HCEC 1CT (cell line): Measurements from ENCODE around the gene RSRC2.
"Not testable (repeated sequence)": the region's sequence is repeated elsewhere in the genome, so short reads cannot be mapped to it uniquely, and the experiment has no call there.

Experiments
- DNase-seq: peaks from one replicate; pipeline ENCODE4 v3.0.0-alpha.2; 2017

The RSRC2 gene

GRCh38 chr12:122516544-122517361 lies 10.0 kb downstream of the RSRC2 start:
- no peak for DNase-seq

- DNase-seq = no peak
Observed at GRCh38 chr12:122515275-122515674, 11.5 kb downstream of the RSRC2 start.

- no peak for DNase-seq
Observed at GRCh38 chr12:122513660-122514059, 13.1 kb downstream of the RSRC2 start.

- not testable (repeated sequence) for DNase-seq
Observed at GRCh38 chr12:122513028-122513427, 13.7 kb downstream of the RSRC2 start.

GRCh38 chr12:122508163-122508562 lies 18.6 kb downstream of the RSRC2 start:
- no peak for DNase-seq

- DNase-seq = no peak
Observed at GRCh38 chr12:122506393-122506938, 20.3 kb downstream of the RSRC2 start.

- no peak for DNase-seq
Observed at GRCh38 chr12:122505419-122506051, 21.2 kb downstream of the RSRC2 start.

GRCh38 chr12:122503783-122504590 lies 22.7 kb downstream of the RSRC2 start:
- DNase-seq = no peak

GRCh38 chr12:122503147-122503751 lies 23.5 kb downstream of the RSRC2 start:
- DNase-seq = no peak

GRCh38 chr12:122501489-122501989 lies 25.2 kb downstream of the RSRC2 start:
- DNase-seq = no peak

GRCh38 chr12:122500685-122501488 lies 25.8 kb downstream of the RSRC2 start, which contains the start of gene ZCCHC8:
Gene ZCCHC8, minus strand, starts transcription at chr12:122500932. Its CDS starts 92 bp downstream, at chr12:122500840.
- peak; percentile 99 for DNase-seq

GRCh38 chr12:122499991-122500684 lies 26.6 kb downstream of the RSRC2 start:
- DNase-seq = peak; percentile 40

- DNase-seq = no peak
Observed at GRCh38 chr12:122495258-122495657, 31.5 kb downstream of the RSRC2 start.

GRCh38 chr12:122493222-122493621 lies 33.5 kb downstream of the RSRC2 start:
- not testable (repeated sequence) for DNase-seq

- DNase-seq = no peak
Observed at GRCh38 chr12:122491991-122492390, 34.7 kb downstream of the RSRC2 start.

- no peak for DNase-seq
Observed at GRCh38 chr12:122489038-122489437, 37.7 kb downstream of the RSRC2 start.

- DNase-seq = not testable (repeated sequence)
Observed at GRCh38 chr12:122487807-122488206, 38.9 kb downstream of the RSRC2 start.

- no peak for DNase-seq
Observed at GRCh38 chr12:122486805-122487426, 39.8 kb downstream of the RSRC2 start.

- peak; percentile 70 for DNase-seq
Observed at GRCh38 chr12:122486360-122486759, 40.4 kb downstream of the RSRC2 start.

- not testable (repeated sequence) for DNase-seq
Observed at GRCh38 chr12:122484385-122484784, 42.4 kb downstream of the RSRC2 start.
